Endodermal cell (in vitro differentiated cells): ENCODE measurements around the gene MYO19. TPM values are rescaled to one million over a fixed set of nuclear protein-coding genes. Genes with fewer than 3 reads are reported as not detected.

Source experiments
- DNase-seq: peaks from one replicate; pipeline ENCODE4 v3.0.0-alpha.2; 2017
- H3K27ac ChIP-seq: 2 replicates; pipeline ENCODE4 v1.5.1; 2013; ENCODE audit warnings: mild to moderate bottlenecking, low read depth, low read length, moderate library complexity
- H3K27me3 ChIP-seq: 2 replicates; pipeline ENCODE4 v1.6.1; 2013; ENCODE audit warnings: mild to moderate bottlenecking, low read length, moderate library complexity; ENCODE audit not compliant: insufficient read depth, control insufficient read depth, poor library complexity, severe bottlenecking
- H3K36me3 ChIP-seq: 2 replicates; pipeline ENCODE4 v1.7.0; 2013; ENCODE audit warnings: mild to moderate bottlenecking, low read length, moderate library complexity; ENCODE audit not compliant: control insufficient read depth, insufficient read depth
- H3K4me1 ChIP-seq: one replicate; pipeline ENCODE4 v1.7.0; 2013; ENCODE audit warnings: low read length; ENCODE audit not compliant: control insufficient read depth, insufficient read depth
- H3K4me3 ChIP-seq: 2 replicates; pipeline ENCODE4 v1.5.1; 2013; ENCODE audit warnings: mild to moderate bottlenecking, low read length, moderate library complexity
- H3K9ac ChIP-seq: 2 replicates; pipeline ENCODE4 v1.6.1; 2013; ENCODE audit warnings: mild to moderate bottlenecking, low read length, moderate library complexity; ENCODE audit not compliant: poor library complexity, severe bottlenecking; ENCODE audit errors: extremely low read depth
- H3K9me3 ChIP-seq: 2 replicates; pipeline ENCODE4 v1.6.1; 2013; ENCODE audit warnings: mild to moderate bottlenecking, low read length, moderate library complexity; ENCODE audit not compliant: control insufficient read depth
- H3K27ac Mint-ChIP-seq: 2 replicates; pipeline ENCODE4 v1.8.0; 2020; ENCODE audit warnings: mixed read lengths
- H3K27me3 Mint-ChIP-seq: 2 replicates; pipeline ENCODE4 v1.8.0; 2021; ENCODE audit warnings: mild to moderate bottlenecking, mixed read lengths; ENCODE audit not compliant: insufficient read depth
- H3K36me3 Mint-ChIP-seq: 2 replicates; pipeline ENCODE4 v1.8.0; 2020; ENCODE audit warnings: low read depth, mixed read lengths
- H3K4me1 Mint-ChIP-seq: 2 replicates; pipeline ENCODE4 v1.8.0; 2020; ENCODE audit warnings: mixed read lengths
- H3K4me3 Mint-ChIP-seq: 2 replicates; pipeline ENCODE4 v1.8.0; 2020; ENCODE audit warnings: mild to moderate bottlenecking, moderate library complexity, mixed read lengths
- H3K9me3 Mint-ChIP-seq: 2 replicates; pipeline ENCODE4 v1.8.0; 2020; ENCODE audit warnings: mild to moderate bottlenecking, mixed read lengths
- CTCF ChIP-seq: fragments of 200-600 bp; sonication (generic); conservative IDR thresholded peaks from 2 replicates; pipeline ENCODE4 v1.5.0; 2021; ENCODE audit warnings: antibody characterized with exemption, mild to moderate bottlenecking
- WGBS, 2 experiments: methylation state at CpG; one replicate each; pipeline versions ENCODE4 v1.1.5 to v1.1.7; 2013; ENCODE audit warnings: missing lambda C conversion rate in 2 of 2, mixed read lengths in 1 of 2; ENCODE audit not compliant: insufficient coverage in 1 of 2, insufficient read length in 1 of 2; 5-methylcytosine and 5-hydroxymethylcytosine counted together
- total RNA-seq, 2 donors: library from RNA; stranded (reverse); fragmentation: NEBNext Ultra II Directional in 1 of 2; extraction: Animal tissue kit (Norgen Biotek cat#: 25700) in 1 of 2; gene quantifications; 2 replicates in 1 of 2; 3 replicates in 1 of 2; pipeline ENCODE4 v1.2.1, GENCODE V29; 2021

Gene MYO19
- total RNA-seq, 2 donors from 2014 or later = 133 to 154 TPM

GRCh38 chr17:36524428-36524876 is 10.2 kb downstream of the MYO19 start:
- Mint-ChIP-seq H3K36me3 (peaks cover 67% of the 10 kb centered on the region), H3K27ac (no peak overlapping the region), H3K27me3 (no peaks in the 10 kb centered on the region), H3K4me3 (no peak overlapping the region), H3K4me1 (peaks cover 2% of the 10 kb centered on the region), H3K9me3 (no peaks in the 10 kb centered on the region)
- H3K4me3 ChIP-seq = no peak overlapping the region
- peaks cover 91% of the 10 kb centered on the region for H3K36me3 ChIP-seq
- no peaks in the 10 kb centered on the region for H3K4me1 ChIP-seq
- no peak overlapping the region for H3K9ac ChIP-seq
- no peak for TF ChIP-seq CTCF
- no peak overlapping the region for H3K27ac ChIP-seq
- H3K27me3 ChIP-seq = no peaks in the 10 kb centered on the region
- 95 to 100% methylated on average over 3 to 4 of the region's 4 CpGs for WGBS, 2 experiments
- DNase-seq = no peak
- no peaks in the 10 kb centered on the region for H3K9me3 ChIP-seq

- Histone ChIP-seq H3K9me3 (no peaks in the 10 kb centered on the region), H3K27ac (no peak overlapping the region), H3K4me3 (no peak overlapping the region), H3K36me3 (peaks cover 89% of the 10 kb centered on the region), H3K27me3 (no peaks in the 10 kb centered on the region), H3K9ac (no peak overlapping the region), H3K4me1 (no peaks in the 10 kb centered on the region)
- Mint-ChIP-seq H3K27me3 (no peaks in the 10 kb centered on the region), H3K4me1 (peaks cover 2% of the 10 kb centered on the region), H3K36me3 (peaks cover 71% of the 10 kb centered on the region), H3K27ac (no peak overlapping the region), H3K4me3 (no peak overlapping the region), H3K9me3 (no peaks in the 10 kb centered on the region)
- no peak for DNase-seq
- WGBS, 2 experiments = 96 to 100% methylated on average over 1 to 2 of the region's 2 CpGs
- no peak for TF ChIP-seq CTCF
These were observed 11.6 kb downstream of the MYO19 start for GRCh38 chr17:36523113-36523512.

- H3K27me3 Mint-ChIP-seq = no peaks in the 10 kb centered on the region
- H3K27ac Mint-ChIP-seq = no peak overlapping the region
- H3K27ac ChIP-seq = no peak overlapping the region
These were observed 18.8 kb downstream of the MYO19 start for GRCh38 chr17:36515837-36516236.

More at GRCh38 chr17:36515837-36516236, 18.8 kb downstream of the MYO19 start:
- WGBS, 2 experiments = 93 to 96% methylated on average over 2 to 3 of the region's 4 CpGs
- H3K36me3 ChIP-seq = peaks cover 89% of the 10 kb centered on the region
- H3K9me3 Mint-ChIP-seq = no peaks in the 10 kb centered on the region
- H3K4me1 ChIP-seq = no peaks in the 10 kb centered on the region
- H3K4me1 Mint-ChIP-seq = peaks cover 2% of the 10 kb centered on the region
- DNase-seq = peak; percentile 37
- no peak overlapping the region for H3K4me3 Mint-ChIP-seq
- H3K9ac ChIP-seq = no peak overlapping the region
- H3K4me3 ChIP-seq = no peak overlapping the region
- no peaks in the 10 kb centered on the region for H3K9me3 ChIP-seq
- no peaks in the 10 kb centered on the region for H3K27me3 ChIP-seq
- no peak for TF ChIP-seq CTCF
- H3K36me3 Mint-ChIP-seq = peaks cover 64% of the 10 kb centered on the region
